Fibroblast of mammary gland (primary cell): ENCODE data around the gene FYN.

Experiments
- DNase-seq: peaks from one replicate; pipeline ENCODE4 v3.0.0-alpha.2; 2010; ENCODE audit warnings: low read depth
- H3K4me3 ChIP-seq: 2 replicates; pipeline ENCODE4 v1.5.1; 2011; ENCODE audit warnings: low read depth, mild to moderate bottlenecking, low read length, moderate library complexity; ENCODE audit not compliant: control insufficient read depth
- CTCF ChIP-seq: conservative IDR thresholded peaks from 2 replicates; pipeline ENCODE4 v1.5.1; 2011; ENCODE audit warnings: low read depth, low read length, inconsistent platforms; ENCODE audit not compliant: control insufficient read depth, insufficient read depth

Gene FYN

DNA sequence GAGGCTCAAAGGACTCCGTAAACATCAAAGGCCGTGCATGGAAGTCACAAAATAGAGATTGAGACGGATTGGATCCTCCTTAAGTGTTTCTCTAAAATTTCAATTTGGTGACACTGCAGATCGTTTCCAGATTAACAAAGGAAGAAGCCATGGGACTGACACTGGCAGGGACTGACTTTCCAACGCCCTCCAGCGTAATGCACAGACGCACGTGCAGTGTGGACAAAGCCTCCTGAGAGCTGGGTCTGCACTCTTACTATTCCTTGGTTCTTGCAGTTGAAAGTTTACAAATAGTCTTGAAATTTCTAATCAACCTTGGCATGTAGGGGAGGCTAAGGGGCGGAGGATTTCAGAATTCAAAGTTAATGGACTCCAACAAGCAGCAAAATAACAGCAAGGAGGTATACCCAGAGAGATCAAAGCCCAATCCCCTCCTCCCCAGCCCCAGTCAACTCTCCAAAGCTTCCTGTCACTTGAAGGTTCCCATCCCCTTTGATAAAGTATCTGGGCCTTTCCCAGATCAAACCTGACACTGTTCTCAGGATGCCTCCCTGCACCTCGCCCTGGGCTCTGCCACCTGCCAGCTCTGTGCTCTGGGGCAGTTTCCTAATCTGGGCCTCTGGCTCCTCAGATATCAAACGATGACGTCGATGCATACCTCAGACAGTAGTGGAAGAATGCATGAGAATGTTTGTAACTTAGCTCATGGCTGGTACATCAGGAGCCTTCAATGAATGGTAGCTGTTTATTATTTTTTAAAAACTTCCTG lies 161.1 kb downstream of the FYN start:
- no peak overlapping the region for H3K4me3 ChIP-seq
- DNase-seq = peak; percentile 56
- no peak for TF ChIP-seq CTCF

DNA sequence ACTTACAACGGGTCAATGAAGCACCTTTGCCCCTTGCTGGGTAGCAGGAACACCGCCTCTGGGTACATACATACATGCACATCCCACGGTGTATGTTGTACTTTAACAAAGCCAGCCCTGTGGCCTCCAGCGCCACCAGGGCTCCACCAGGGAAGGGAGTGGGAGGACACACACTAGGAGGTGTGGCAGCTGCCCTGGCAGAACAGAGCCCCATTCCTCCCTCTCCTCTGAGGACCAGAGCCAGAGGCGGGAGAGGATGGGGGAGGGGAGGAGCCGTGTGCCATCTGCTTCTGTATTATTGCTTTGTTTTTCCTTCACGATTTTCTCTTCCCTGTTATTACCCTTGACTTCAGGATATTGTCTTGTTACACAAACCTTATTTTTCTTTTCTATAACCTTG lies 161.8 kb downstream of the FYN start:
- DNase-seq = no peak

GRCh38 chr6:111710911-111711310 lies 162.3 kb downstream of the FYN start:
- no peak for DNase-seq
- no peak overlapping the region for H3K4me3 ChIP-seq
- no peak for TF ChIP-seq CTCF

More for the DNA sequence above, 161.8 kb downstream of the FYN start:
- TF ChIP-seq CTCF = no peak
- no peak overlapping the region for H3K4me3 ChIP-seq

DNA sequence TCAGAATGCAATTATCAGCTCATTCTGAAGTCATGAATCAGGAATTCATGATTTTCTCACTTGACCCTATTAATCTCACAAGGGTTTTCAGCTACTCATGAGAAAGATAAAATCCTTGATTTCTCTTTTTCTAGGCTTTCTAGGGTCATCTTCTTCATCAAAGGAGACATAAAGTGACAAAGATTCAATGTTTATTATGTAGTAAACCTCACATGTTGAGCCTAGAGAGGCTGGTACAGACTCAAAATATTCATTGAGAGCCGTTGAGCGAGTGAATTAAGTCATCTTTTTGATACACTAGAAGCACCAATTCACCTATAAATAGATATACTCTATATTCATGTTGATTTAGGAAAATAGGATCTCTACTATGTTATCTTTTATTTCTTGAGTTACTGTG lies 162.8 kb downstream of the FYN start:
- TF ChIP-seq CTCF = no peak
- DNase-seq = no peak
- no peak overlapping the region for H3K4me3 ChIP-seq

GRCh38 chr6:111709615-111710398 lies 163.4 kb downstream of the FYN start:
- TF ChIP-seq CTCF = peak; percentile 55
- peak; percentile 78 for DNase-seq
- H3K4me3 ChIP-seq = peak overlapping the region; percentile 18

DNA sequence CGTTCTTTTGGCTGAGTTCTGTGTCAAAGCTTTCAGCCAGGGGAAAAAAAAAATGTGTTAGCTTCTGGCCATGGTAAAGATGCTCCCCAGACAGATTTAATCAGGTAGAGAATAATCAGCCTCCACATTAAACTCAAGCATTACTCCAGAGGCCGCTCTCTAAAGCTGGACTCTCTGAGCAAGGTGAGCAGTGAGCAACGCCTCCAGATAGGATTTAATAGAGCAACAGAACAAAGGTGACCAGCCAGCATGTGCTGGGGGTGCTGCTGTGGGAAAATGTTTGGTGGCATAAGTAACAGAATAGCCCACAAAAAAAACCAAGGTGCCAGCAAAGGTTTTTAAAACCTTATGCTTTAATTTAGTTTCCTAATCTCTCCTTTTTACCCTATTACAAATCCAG lies 164.1 kb downstream of the FYN start:
- DNase-seq = no peak
- no peak for TF ChIP-seq CTCF
- H3K4me3 ChIP-seq = no peak overlapping the region
